ENCODE results near the gene STARD3.

Gene STARD3

GRCh38 chr17:39604911-39605491, 31.9 kb upstream of the STARD3 start:
- no peak for FAIRE-seq

- FAIRE-seq: no peak
Measured at GRCh38 chr17:39605492-39606433, 31.2 kb upstream of the STARD3 start.

- no peak for FAIRE-seq
Measured at GRCh38 chr17:39606434-39607056, 30.4 kb upstream of the STARD3 start.

GRCh38 chr17:39607057-39607850, 29.7 kb upstream of the STARD3 start:
- no peak for FAIRE-seq

GRCh38 chr17:39607851-39608130, 29.2 kb upstream of the STARD3 start, which contains the start of gene NEUROD2:
NEUROD2 (minus strand) TSS chr17:39607920; CDS start chr17:39606599, 1,321 bp downstream.
- FAIRE-seq: no peak

GRCh38 chr17:39608142-39608981, 28.6 kb upstream of the STARD3 start:
- FAIRE-seq: no peak

GRCh38 chr17:39609416-39610025, 27.4 kb upstream of the STARD3 start:
- no peak for FAIRE-seq

- FAIRE-seq: no peak
Measured at GRCh38 chr17:39611401-39612112, 25.4 kb upstream of the STARD3 start.

- FAIRE-seq: no peak
Measured at GRCh38 chr17:39612291-39612894, 24.6 kb upstream of the STARD3 start.

GRCh38 chr17:39612935-39613464, 23.9 kb upstream of the STARD3 start:
- FAIRE-seq: no peak

GRCh38 chr17:39614545-39615157, 22.3 kb upstream of the STARD3 start:
- FAIRE-seq: no peak

GRCh38 chr17:39615434-39615833, 21.5 kb upstream of the STARD3 start:
- no peak for FAIRE-seq

GRCh38 chr17:39617100-39617445, 19.9 kb upstream of the STARD3 start:
- no peak for FAIRE-seq

- no peak for FAIRE-seq
Measured at GRCh38 chr17:39617446-39618245, 19.3 kb upstream of the STARD3 start.

- no peak for FAIRE-seq
Measured at GRCh38 chr17:39618246-39618913, 18.6 kb upstream of the STARD3 start.

GRCh38 chr17:39618956-39619785, 17.8 kb upstream of the STARD3 start:
- no peak for FAIRE-seq

GRCh38 chr17:39619786-39620101, 17.2 kb upstream of the STARD3 start:
- no peak for FAIRE-seq
